D721Med (cell line): ENCODE data around the gene PNPT1.
"Not testable (repeated sequence)": the region's sequence is repeated elsewhere in the genome, so short reads cannot be mapped to it uniquely, and the experiment has no call there.

Source experiments
- DNase-seq: peaks from one replicate; pipeline ENCODE4 v3.0.0; 2011; ENCODE audit warnings: low spot score; ENCODE audit not compliant: insufficient read length
- FAIRE-seq: peaks from 2 replicates; lab custom pipeline; 2011; peaks lifted over from hg19 to GRCh38; lab: Jason Lieb, UNC
- TF ChIP-seq, protein P1 (sequence below): IDR thresholded peaks from 2 replicates; pipeline ENCODE4 v1.5.1; 2012; ENCODE audit warnings: mild to moderate bottlenecking, control low read depth; ENCODE audit not compliant: insufficient read depth; ENCODE audit errors: missing control alignments

Gene PNPT1

DNA sequence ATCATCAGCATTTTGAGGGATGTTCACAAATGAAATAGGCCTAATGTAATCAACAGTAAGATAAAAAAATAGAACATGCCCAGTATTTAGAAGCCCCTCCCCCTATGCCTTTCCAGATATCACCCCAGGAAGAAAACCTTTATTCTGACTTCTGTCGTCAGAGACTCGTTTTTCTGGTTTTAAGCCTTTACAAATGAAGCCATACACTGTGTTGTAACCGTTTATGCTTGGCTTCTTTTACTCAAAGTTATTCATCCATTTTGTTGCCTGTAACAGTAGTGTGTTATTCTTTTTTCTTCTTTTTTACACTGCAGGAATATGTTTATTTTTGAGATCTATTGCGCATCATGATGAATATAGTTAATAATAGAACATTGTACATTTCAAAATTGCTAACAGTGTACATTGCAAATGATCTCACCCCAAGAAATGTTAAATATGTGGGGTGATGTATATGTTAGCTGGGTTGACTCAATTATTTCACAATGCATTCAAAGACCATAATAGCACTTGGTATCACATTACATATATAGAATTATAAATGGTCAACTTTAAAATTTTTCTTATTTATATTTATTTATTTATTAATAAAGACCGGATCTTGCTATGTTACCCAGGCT is 28.1 kb upstream of the PNPT1 start:
- FAIRE-seq (no peak), DNase-seq (no peak)
- TF ChIP-seq, protein P1, sequence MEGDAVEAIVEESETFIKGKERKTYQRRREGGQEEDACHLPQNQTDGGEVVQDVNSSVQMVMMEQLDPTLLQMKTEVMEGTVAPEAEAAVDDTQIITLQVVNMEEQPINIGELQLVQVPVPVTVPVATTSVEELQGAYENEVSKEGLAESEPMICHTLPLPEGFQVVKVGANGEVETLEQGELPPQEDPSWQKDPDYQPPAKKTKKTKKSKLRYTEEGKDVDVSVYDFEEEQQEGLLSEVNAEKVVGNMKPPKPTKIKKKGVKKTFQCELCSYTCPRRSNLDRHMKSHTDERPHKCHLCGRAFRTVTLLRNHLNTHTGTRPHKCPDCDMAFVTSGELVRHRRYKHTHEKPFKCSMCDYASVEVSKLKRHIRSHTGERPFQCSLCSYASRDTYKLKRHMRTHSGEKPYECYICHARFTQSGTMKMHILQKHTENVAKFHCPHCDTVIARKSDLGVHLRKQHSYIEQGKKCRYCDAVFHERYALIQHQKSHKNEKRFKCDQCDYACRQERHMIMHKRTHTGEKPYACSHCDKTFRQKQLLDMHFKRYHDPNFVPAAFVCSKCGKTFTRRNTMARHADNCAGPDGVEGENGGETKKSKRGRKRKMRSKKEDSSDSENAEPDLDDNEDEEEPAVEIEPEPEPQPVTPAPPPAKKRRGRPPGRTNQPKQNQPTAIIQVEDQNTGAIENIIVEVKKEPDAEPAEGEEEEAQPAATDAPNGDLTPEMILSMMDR = no peak

DNA sequence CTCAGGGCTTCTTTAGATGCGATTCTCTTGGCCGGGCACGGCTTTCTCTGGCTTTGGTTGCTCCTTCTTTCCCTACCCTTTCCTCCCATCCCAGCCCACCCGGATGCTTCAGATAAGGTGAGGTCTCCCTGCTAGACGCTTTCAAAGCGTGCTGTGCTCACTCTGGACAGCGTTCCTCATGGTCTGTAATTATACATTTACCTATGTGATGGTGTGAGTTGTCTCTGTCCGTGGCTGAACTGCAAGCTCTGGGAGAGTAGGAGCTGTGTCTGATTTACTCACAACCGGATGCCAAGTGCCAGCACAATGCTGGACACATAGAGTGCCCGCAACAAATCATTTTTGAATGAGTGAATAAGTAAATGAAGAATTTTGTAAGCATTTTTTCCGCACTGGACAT is 26.8 kb upstream of the PNPT1 start:
- DNase-seq (no peak), FAIRE-seq (no peak)
- TF ChIP-seq, protein P1 = no peak

DNA sequence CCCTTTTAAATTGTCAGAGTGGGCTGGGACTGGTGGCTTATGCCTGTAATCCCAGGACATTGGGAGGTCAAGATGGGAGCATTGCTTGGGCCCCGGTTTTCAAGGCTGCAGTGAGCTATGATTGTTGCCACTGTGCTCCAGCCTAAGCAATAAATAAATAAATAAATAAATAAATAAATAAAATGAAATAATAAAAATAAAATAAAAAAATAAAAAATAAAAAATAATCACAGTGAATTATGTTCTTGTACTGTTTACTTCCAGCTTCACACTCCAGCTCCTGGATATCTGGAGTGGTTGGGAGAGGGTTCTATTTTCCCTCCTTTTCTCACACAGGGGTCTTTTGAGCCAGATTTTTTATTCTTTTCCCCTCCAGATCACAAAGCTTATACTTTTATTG is 26.2 kb upstream of the PNPT1 start:
- FAIRE-seq (no peak), DNase-seq (no peak)
- TF ChIP-seq, protein P1 = no peak

DNA sequence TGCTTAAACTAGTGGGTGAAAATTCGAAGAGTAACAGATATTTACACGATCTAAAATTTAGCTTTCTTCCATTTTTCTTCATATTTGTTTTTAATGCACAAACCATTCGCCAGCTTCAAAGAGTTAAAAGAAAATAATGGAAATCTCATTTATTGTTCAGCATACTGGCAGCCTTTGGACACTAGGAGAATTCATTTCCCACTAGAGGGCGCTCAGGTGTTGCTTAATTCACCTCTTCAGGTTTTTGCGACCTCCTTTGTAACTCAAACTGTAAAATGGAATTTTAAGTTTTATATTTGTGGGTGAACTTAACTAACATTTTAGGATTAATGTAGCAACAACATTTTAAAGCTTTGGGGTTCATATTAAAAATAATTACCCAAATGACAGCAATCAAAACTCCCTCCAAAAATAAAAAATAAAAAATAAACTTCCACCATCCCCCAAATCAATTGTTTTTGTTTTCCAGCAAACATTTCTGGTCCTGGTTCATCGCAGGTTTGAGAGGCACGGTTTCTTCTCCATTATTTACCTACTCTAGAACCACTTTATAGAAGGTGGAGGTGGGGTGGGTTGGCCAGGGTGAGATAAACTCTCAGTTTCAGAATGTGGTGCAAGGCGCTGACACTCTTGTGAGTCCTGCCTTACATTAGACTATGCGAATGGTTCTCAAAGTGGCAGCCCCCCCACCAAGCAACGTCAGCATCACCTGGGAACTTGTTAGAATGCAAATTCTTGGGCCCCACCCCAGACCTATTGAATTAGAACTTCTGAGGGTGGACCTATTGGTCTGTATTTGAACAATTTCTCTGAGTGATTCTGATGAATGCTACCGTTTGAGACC is 24.7 kb upstream of the PNPT1 start:
- FAIRE-seq = peak; percentile 82
- TF ChIP-seq, protein P1 = peak; percentile 88
- peak; percentile 40 for DNase-seq

DNA sequence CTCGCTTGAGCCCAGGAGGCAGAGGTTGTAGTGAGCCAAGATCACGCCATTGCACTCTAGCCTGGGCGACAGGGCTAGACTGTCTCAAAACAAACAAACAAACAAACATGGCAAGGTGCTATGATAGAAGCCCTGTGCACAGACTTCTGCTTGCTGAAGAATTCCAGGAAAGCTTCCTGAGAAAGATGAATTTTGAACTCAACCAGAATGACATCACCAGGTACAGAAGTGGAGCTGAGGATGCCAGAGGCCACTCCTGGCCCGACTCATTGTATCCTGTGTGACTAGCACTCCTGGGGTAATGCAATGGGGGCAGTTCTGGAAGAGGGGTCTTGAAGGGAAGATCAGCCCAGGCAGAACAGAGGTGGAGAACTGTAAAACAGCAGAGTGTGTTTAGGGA is 22.0 kb upstream of the PNPT1 start:
- TF ChIP-seq, protein P1 = no peak
- DNase-seq = no peak
- no peak for FAIRE-seq

DNA sequence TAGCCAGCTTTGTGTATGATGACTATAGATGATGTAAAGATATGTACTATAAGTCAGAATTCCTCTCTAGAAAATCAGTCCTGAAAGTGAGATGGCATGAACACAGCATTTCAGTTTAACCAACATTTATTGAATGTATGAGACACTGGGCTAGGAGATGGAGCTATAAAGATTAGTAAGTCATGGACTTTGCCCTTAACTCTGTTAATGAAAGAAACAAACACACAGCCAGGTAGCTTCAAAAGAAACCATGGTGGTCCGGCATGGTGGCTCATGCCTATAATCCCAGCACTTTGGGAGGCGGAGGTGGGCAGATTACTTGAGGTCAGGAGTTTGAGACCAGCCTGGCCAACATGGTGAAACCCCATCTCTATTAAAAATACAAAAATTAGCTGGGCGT is 21.5 kb upstream of the PNPT1 start:
- not testable (repeated sequence) for DNase-seq, FAIRE-seq

DNA sequence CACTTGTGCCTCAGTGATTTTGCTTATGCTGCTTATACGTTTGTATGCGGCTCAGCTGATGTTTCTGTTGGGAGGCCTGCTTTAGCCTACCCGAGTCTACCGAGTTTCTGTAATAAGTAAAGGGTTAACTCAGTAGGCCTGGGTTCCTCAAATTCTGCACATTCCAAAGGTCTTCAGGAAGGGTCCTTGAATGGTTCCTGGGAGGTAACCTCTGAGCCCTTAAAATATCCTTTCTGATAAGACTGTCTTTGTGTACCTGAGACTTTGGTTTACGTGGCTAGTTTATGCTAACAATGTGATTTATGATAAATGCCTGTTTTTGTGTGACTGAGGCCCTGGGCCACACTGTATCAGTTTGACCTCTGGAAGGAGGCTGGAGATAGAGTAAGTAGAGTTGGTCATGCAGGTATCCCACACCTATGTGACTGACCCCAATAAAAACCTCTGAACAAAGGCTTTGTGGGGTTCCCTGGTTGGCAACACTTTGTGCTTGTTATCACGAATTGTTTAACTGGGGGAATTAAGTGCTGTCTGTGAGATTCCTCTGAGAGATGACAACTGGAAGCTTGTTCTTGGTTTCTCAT is 18.9 kb upstream of the PNPT1 start:
- DNase-seq (no peak), FAIRE-seq (no peak)
- TF ChIP-seq, protein P1 = no peak
